ENCODE results near the gene C1GALT1.
A peak's percentile ranks its signal among the peaks of the same experiment; 100 is the strongest.

GRCh38 chr7:7182156-7183060 is at the start of gene C1GALT1:
- TF ChIP-seq ETV1 (tag; conservative IDR thresholded peaks at IDR 0.05; ENCODE audit: low read depth) (0 out of 2 replicates have a peak, but pooled peaks have one; percentile 9), ATF2 (CRISPR knock-in tag; IDR thresholded peaks at IDR 0.05) (no peak), POLR2A (conservative IDR thresholded peaks at IDR 0.05) (peak; percentile 94), ZNF23 (CRISPR knock-in tag; IDR thresholded peaks at IDR 0.05) (no peak), JUN (IDR thresholded peaks at IDR 0.05; ENCODE audit: borderline replicate concordance, low read depth, low read length) (peak; percentile 21; the same call in 1 of the 2 replicates), JUN (CRISPR knock-in tag; IDR thresholded peaks at IDR 0.05; ENCODE audit: borderline replicate concordance) (peak; percentile 44; the same call in 1 of the 2 replicates), SIN3A (IDR thresholded peaks at IDR 0.05; ENCODE audit: borderline replicate concordance in 2 of 2, control insufficient read depth in 1 of 2, low read depth in 2 of 2, low read length in 2 of 2) (peak in 1 of 2 experiments; percentile 52; a peak in 1 of 4 replicates)
- TF ChIP-seq, protein P1, sequence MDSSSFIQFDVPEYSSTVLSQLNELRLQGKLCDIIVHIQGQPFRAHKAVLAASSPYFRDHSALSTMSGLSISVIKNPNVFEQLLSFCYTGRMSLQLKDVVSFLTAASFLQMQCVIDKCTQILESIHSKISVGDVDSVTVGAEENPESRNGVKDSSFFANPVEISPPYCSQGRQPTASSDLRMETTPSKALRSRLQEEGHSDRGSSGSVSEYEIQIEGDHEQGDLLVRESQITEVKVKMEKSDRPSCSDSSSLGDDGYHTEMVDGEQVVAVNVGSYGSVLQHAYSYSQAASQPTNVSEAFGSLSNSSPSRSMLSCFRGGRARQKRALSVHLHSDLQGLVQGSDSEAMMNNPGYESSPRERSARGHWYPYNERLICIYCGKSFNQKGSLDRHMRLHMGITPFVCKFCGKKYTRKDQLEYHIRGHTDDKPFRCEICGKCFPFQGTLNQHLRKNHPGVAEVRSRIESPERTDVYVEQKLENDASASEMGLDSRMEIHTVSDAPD (CRISPR knock-in tag; IDR thresholded peaks at IDR 0.05) = no peak
- TF ChIP-seq, protein P2, sequence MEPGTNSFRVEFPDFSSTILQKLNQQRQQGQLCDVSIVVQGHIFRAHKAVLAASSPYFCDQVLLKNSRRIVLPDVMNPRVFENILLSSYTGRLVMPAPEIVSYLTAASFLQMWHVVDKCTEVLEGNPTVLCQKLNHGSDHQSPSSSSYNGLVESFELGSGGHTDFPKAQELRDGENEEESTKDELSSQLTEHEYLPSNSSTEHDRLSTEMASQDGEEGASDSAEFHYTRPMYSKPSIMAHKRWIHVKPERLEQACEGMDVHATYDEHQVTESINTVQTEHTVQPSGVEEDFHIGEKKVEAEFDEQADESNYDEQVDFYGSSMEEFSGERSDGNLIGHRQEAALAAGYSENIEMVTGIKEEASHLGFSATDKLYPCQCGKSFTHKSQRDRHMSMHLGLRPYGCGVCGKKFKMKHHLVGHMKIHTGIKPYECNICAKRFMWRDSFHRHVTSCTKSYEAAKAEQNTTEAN (CRISPR knock-in tag; IDR thresholded peaks at IDR 0.05) = no peak
- TF ChIP-seq, protein P3, sequence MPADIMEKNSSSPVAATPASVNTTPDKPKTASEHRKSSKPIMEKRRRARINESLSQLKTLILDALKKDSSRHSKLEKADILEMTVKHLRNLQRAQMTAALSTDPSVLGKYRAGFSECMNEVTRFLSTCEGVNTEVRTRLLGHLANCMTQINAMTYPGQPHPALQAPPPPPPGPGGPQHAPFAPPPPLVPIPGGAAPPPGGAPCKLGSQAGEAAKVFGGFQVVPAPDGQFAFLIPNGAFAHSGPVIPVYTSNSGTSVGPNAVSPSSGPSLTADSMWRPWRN (IDR thresholded peaks at IDR 0.05; ENCODE audit: low read depth) = no peak

All from K562 (cell line).